ENCODE measurements around the gene PROB1.
A peak's percentile ranks its signal among the peaks of the same experiment; 100 is the strongest.
"Not testable (repeated sequence)": the region's sequence is repeated elsewhere in the genome, so short reads cannot be mapped to it uniquely, and the experiment has no call there.

The PROB1 gene

DNA sequence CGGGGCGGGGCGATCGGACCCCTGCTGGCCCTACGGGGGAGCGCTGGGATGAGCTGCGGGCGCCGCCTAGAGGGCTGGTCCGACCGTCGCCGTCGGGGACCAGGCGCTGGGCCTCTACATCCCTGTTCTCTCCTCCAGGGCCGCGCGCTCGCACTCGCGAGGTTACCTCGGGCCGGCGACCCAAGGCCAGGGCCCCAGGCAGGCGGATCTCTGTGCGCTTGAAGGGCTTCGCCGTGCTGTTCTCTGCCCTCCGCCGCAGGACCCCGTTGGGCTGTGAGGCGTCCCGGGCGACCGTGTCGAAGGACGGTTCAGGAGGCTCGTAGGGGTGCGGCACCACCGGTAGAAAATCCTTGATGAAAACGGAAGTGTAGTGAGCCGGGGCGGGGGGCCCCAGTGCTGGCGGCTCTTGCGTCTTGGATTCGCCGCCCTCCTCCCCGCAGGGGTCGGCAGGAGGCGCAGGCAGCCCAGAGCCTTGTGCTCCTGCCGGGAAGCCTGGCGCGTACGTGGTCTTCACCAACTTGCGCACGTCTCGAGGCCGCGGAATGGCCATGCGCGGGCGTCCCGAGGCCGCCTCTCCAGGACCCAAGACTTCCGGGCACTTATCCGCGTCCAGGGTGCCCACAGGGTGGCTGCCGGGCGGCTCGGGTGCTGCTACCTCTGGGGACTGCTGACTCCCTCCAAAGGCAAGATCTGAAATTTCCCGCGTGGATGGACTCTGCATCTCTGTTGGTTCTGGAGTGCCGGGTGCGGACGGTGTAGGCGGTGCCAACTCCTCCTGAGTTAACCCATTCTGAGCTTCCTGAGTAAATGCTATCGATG is 2.0 kb downstream of the PROB1 start:
- peak; percentile 39 to 56 for DNase-seq (ENCODE audit: low read depth in 2 of 2)

DNA sequence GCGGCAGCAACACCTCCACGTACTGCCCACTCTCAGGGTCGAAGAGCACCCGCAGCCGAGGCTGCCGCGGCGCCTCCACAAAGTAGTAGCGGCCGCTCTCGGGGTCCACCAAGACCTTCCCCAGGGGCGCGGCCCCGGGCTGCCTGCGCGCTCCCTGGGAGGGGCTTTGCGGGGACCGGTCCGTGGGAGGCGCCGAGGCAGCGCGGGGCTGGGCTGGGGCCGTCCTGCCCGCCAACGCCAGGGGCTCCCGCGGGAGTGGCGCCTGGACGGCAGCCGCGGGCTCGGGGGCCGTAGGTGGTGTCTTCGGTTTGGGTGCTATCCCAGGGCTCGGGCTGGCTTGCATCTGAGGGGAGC is 2.6 kb downstream of the PROB1 start:
- no peak for DNase-seq (ENCODE audit: low read depth in 2 of 2)

DNA sequence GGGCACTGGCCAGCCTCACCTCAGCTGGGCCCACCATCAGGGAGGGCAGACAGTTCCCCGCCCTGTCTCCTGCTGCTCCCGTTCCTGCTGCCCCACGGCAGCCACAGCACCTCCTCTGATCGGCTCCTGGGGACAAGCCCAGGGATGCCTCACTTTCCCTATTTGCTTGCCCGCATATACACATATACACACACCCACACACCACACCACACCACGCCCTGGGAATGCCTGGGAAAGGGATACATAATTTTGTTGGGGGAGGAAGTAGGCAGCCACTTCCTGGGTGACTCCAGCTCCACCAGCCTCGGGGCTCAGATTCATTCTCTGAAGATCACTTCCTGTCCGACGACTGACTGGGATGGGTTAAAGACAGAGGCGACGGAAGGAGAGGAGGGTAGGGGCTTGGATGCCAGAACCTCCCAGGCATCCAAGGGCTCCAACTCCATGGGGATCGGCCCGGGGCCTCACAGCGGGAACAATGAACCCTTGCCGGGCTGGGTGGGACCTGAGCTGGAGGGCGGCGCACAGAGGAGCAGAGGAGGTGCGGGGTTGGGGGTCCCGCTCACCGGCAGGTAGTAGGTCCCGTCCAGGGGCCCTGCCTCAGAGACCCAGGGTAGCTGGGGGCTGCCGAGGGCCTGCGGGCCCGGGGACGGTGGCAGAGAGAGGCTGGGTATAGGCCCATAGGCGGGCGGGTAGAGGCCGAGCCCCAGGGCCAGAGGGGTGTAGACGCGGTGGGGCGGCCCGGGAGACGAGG is 3.2 kb downstream of the PROB1 start:
- no peak for DNase-seq (ENCODE audit: low read depth in 2 of 2)

DNA sequence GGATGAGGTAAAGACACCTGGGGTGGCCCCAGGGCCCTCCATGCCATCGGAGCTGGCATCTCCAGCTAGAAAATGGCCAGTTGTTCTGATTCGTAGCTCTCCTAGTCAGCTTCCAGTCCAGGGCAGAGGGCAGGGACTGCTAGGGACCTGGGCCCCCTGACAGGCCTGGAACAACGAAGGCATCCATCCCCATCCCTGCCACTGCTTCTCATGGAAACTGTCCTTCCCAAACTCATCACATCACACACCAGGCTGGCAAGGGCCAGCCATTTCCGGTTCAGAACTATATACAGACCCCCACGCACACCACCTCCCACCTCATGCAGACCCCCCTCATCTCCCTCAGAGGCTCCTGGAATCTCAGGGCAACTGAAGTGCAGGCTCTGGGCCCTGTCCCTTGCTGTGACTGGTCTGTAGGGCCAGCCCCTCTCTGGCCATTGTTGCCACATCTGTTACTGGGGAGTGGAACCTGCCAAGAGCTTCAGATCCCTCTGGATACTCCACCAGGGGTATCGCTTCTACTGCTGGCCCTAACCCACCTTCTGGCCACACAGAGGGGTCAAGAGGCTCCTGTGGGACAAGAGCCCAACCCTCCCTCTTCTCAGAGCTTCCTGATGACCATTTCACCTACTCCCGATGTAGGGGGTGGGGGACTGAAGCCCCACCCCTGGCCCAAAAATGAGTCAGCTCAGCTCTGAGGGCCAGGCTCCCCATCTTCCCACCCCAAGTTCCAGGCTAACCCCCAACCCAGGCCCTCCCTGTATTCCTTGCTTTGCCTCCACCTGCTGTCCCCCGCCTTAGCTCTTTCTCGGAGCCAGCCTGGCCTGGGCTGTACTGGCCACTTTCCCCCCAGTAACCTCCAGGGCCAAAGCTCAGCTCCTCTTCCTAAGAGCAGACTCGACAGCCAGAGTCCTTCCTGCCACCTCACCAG is 4.0 kb downstream of the PROB1 start:
- DNase-seq (ENCODE audit: low read depth in 2 of 2): no peak

DNA sequence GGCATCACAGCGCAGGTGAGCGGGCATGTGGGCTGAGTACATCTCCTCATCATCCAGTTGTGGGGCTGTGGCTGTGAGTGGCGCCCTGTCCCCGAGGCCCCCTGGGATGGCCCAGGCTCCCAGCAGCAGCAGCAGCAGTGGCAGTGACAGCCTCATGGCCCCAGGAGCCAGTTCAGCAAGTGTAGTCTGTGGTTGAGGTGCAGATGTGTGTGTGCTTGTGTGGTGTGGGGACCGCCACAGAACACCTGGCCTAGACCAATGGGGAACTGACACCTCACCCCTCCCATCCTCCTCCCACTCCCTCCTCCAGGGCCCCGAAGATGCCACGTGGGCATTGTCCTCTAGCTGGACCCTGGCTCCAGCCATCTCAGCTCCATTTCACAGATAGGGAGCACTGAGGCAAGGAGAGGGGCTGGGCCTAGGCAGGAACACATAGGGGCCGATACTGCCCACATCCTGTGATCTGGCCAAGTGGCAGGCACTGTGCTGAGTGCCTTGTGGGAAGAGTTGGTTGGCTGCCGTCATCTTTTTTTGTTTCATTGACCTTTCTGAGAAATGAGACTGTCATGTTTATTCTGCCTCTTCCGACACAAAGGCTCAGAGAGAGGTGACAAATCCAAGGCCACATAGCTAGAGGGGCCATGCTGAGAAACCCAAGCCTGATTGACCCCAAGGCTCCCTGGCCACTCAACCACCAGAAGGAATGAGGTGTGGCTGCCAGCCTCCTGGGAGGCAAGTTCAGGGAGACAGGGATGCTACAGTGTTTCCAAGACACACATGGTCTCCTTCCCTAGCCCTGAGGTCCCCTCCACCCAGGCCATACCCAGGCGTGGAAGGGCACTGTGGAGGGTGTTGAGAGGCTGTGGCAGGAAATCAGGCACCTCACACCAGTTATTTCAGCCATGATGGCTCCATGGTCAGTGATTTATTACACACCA is 4.9 kb downstream of the PROB1 start, which contains the start of gene MZB1:
Gene MZB1, minus strand, starts transcription at position 213 of the 938 bp plus-strand sequence. Its CDS starts 57 bp downstream, at position 156.
- peak; percentile 27 for DNase-seq (ENCODE audit: low read depth in 2 of 2)

DNA sequence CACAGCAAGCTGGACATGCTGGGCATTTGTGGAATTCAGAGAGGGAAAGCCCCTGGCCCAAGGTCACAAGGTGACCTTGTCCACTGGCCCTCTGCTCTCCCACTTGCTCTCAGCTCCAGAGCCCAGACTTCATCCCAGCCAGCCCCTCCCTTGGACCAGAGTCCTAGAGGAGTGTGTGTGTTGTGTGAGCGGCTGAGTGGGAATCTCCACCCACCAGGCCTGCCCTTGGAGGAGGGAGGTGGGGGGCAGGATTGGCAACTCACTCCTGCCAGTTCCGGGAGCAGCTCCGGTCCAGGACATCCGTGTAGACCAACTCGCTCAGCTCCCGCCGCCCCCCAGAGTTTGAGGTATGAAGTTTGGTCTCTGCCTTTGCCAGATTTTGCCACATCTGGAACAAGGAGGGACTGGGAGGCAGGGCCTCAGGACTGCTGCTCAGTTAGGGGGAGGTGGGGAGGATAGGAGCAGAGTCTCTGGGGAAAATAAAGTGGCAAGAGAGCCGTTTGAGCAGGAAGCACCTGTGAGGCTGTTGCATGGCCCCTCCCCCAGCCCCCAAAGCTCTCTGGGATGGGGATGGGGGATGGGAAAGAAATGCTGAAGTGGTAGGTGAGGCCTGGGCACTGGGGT is 6.6 kb downstream of the PROB1 start:
- DNase-seq (ENCODE audit: low read depth in 2 of 2): no peak

DNA sequence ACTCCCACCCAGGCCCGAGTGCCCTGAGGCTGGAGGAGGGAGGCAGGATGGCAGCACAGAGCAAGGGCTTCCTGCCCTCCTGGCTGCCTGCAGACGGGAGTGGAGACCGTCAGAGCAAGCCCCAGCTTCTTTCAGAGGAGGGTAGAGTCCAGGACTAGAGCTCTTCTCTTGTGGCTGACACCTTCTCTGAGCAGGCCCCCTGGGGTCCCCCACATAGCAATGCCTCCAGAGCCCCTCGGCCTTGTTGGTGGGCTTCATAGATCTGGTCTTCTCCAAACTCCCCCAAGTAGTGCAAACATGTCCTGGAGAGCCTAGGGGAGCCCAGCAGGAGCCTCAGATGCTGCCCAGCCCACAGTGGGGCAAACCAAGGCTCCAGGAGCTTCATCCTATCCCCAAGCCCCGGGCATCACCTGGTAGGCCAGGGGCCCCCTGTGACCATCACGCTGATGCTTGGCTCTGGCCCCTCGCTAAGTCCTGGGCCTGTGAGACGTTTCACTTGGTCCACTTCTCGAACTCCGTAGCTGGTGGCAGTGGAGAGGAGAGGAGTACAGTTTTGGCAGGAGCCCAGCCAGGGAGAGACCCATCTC is 7.2 kb downstream of the PROB1 start:
- no peak for DNase-seq (ENCODE audit: low read depth in 2 of 2)

DNA sequence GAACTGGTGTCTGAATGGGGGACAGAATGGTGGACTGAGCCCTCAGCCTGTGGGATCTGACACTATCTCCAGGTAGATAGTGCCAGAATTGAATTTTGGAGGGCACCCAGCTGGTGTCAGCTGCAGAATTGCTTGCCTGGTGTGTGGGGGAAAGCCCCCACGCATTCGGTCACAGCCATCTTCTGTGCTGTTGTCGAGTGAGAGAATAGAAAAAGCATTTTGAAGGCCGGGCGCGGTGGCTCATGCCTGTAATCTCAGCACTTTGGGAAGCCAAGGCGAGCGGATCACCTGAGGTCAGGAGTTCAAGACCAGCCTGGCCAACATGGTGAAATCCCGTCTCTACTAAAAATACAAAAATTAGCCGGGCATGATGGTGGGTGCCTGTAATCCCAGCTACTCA is 7.9 kb downstream of the PROB1 start:
- not testable (repeated sequence) for DNase-seq (ENCODE audit: low read depth in 2 of 2)

DNA sequence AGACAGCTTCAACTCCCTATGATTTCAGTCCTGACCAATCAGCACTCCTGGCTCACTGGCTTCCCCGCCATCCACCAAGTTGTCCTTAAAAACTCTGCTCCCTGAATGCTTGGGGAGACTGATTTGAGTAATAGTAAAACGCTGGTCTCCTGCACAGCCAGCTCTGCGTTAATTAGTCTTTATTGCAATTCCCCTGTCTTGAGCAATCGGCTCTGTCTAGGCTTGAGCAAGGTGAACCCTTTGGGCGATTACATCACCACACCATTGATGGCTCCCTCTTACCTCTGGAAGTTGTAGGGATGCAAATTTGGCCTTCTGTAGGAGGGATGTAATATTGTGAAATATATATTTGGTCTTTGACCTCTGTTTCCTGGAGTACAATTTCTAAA is 8.9 kb downstream of the PROB1 start:
- no peak for DNase-seq (ENCODE audit: low read depth in 2 of 2)

DNA sequence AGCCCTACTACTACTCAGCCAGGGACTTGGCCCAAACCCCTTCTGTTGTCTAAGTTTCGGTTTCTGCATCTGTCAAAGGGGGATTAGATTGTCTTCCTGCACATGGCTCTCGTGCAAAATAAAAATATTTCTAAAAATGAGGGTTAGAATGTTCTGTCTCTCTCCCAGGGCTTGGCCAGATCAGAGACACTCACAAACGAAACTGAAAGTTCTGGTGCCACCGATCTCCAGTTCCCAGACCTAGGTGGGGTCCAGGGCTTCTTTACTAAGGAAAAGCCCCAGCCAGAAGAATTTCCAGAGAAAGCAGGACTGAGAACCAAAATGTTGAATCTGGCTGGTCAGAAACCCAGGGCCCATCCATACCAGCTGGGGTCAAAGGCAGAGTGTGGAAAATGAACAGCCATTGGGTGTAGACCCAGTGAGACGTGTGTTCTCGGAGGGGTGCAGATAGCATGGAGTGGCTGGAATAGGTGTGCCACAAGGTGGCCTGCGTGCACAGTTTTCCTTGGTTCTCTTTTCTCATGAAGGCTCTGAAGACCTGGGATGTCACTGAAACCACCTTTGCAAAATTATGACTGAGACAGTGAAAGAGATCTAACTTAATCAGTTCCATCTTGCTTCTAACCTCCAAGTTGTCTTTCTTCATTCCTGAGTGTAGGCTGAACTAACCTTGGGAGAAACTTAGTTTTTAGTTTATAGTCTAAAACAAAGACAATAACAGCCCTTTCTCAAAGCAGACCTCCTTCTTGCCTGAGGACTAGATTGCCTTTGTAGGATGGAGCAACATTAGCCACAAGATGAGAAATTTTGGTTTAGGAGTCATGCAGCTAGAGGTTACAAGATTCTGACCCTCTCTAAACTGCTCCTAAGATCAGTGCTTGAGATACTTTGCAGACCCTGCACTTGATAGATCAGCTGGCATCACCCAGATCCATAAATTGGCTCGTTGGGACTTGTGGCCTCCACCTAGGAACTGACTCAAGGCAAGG is 9.5 kb downstream of the PROB1 start:
- DNase-seq (ENCODE audit: low read depth in 2 of 2): no peak

DNA sequence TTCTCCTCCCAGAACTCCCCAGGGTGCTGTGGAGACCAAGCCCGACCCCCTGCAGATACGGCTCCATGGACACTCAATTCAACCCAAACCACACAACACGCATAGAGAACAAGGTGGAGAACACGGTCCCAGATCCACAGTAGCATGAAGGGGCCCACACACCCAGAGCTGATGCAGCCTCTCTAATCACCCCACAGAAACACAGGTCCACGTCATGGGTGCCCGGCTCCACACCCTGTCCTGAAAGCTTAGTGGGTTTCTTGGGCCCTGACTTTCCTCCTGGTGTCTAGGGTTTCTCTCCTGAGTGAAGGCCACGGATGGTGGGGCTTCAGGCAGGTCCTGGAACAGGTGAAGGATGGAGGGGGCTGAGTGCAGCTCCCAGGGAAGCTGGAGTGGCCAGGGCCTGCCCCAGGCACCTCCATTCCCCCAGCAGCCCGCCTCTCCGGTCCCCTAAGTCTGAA is 10.3 kb downstream of the PROB1 start:
- DNase-seq (ENCODE audit: low read depth in 2 of 2): no peak

DNA sequence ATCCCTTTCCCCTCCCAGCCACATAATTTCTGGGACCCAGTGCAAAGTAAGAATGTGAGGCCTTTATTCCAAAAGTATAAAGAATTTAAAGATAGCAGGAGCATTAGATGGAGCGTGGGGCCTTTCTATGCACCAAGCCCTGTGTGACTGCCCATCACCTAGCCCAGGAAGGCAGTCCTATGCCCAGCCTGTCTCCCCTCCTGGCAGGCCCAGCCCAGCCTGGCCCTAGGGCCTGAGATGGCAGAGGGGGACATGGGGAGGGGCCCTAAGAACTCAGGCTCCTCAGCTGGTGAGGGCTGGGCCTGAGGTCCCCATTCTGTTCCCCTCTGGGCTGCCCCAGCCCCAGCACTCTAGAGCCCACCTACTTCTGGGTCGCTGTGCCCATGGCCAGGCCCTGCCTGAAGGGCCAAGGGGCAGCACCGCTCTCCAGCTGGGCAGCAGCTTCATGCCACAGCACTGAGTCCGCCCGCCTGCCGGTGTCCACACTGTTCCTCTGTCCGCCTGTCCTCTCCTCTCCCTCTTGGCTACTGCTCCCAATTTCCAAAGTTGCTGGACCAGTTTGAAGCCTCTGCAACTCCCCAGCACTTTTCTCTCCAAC is 10.8 kb downstream of the PROB1 start:
- DNase-seq (ENCODE audit: low read depth in 2 of 2): no peak

DNA sequence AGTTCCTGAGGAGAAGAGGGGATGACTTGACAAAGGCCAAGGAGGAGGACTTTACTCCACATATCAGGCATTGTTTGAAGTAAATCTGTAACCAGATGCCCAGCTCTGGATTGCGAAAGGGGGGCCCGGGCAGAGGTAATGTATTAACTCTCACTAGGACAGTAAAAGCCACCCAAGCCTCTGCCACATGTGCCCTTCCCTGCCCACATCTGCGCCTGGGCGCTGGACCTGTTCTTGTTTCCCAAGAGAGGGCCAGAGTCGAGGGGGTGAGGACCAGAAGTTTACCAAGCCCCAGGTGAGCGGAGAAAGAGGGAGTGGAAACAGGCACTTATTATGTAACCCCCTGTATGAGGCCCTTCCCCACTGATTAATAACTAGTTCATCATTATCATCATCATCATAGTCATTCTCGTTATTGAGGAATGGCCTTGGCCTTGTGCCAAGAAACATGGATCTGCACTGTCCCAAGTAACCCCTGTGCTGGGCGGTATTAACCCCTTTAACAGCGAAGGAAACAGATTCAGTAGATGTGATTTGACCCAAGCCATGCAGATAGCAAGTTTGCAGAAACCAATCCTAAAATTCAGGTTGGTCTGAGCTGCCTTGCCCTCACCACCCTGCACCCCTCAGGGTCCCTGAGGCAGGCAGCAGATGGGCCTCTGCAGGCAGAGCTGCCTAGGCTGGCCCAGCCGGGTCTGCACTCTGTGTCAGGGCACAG is 11.5 kb downstream of the PROB1 start, which contains the start of gene SLC23A1:
Gene SLC23A1, minus strand, starts transcription at position 23 of the 718 bp plus-strand sequence. CDS start 44 bp downstream, outside the sequence.
- no peak for DNase-seq (ENCODE audit: low read depth in 2 of 2)

DNA sequence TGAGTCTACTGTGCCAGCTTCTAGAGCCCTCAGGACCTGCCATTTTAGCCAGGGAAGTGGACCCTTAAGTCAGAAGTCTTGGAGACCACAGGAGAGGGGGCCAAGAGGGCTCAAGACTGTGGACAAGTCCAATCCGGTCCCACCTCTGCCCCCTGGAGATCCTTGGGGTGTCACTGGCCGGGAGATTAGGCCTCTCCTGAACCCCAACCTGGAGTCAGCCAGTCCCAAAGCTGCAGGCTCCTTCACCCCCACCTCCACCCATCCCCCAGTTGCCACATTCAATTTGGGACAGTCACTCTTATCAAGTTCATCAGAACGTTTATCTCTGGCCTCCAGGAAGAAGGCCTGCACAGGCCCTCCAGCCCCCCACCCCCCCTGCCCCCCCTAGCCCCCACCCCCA is 12.1 kb downstream of the PROB1 start:
- DNase-seq (ENCODE audit: low read depth in 2 of 2): no peak

DNA sequence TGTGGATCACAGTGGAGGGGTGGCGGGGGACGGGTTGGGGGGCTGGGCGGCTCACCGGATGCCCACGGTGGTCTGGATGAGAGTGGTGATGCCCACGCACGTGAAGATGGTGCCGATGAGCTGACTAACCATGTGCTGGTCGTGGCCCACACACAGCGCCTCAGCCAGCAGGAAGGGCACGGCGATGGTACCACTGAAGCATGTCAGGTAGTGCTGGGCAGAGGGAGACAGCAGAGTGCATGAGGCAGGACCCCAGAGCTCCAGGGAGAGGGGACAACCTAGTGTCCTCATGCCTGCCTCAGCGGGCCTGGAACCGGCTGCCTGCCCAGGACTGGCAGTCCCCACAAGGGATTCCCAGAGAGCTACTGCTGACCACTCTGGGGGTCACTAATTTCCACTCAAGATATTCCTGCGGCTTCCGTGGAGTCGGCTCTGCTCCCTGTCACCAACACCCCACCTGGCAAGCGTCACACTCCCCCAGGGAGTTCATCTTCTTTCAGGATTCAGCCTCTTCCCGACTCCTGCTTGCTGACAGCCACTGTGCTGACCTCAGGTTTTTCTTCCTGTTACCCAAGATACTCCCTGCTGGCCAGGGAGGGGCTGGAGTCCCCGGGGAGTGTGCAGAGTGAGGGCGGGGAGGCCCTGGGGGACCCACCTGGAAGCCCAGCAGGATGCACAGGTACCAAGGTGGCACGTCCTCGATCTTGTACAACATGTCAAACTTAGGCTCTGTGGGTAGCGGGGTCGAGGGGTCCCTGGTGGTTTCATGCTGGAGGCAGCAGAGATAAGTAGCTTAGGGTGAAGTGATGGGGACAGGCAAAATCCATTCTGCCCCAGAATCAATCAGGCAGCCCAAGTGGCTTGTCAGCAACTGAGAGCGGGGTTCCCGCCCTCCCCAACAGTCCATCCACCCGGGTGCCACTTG is 12.8 kb downstream of the PROB1 start:
- no peak for DNase-seq (ENCODE audit: low read depth in 2 of 2)
